B cell (primary cell): ENCODE measurements around the gene RIC3. TPM values are rescaled to one million over a fixed set of nuclear protein-coding genes. Genes with fewer than 3 reads are reported as not detected.

Source experiments
- ATAC-seq: fragments of 200-7000 bp; cut with Tn5 transposase; one replicate; pipeline ENCODE4 v1.10.0; 2021; ENCODE audit warnings: low read depth, mild to moderate bottlenecking, moderate number of reproducible peaks, moderate library complexity
- CTCF ChIA-PET: fragments of 350-600 bp; sonication (Branson Sonifier 250); formaldehyde crosslinking; loops from one replicate; lab custom pipeline; 2021; ENCODE audit warnings: antibody characterized with exemption, inconsistent platforms; lab: Charles Lee
- POLR2A ChIA-PET: fragments of 350-600 bp; sonication (Branson Sonifier 250); formaldehyde crosslinking; loops from one replicate; lab custom pipeline; 2021; ENCODE audit warnings: antibody characterized with exemption; lab: Charles Lee
- DNase-seq: peaks from one replicate; pipeline ENCODE4 v3.0.0; 2013
- H2AFZ ChIP-seq: 2 replicates; pipeline ENCODE4 v1.6.1; 2012; ENCODE audit warnings: mild to moderate bottlenecking, low read depth, low read length; ENCODE audit not compliant: insufficient read depth, poor library complexity, severe bottlenecking
- H3K27ac ChIP-seq, 2 donors: 1 replicate in 1 of 2; 2 replicates in 1 of 2; pipeline ENCODE4 v1.5.1; 2012 to 2013; ENCODE audit warnings: low read length in 2 of 2, mild to moderate bottlenecking in 2 of 2, moderate library complexity in 1 of 2
- H3K27me3 ChIP-seq, 4 experiments: fragments of 200-600 bp in 1 of 4; sonication (generic) in 1 of 4; replicated peaks in 1 of 4; 1 replicate in 2 of 4; 2 replicates in 2 of 4; pipeline versions ENCODE4 v1.6.1 to v1.7.0; 2013 to 2016; ENCODE audit warnings: low read length in 3 of 4, mild to moderate bottlenecking in 2 of 4, mixed read lengths in 1 of 4, moderate library complexity in 1 of 4; ENCODE audit not compliant: insufficient read depth in 4 of 4, control insufficient read depth in 3 of 4; ENCODE audit errors: control extremely low read depth in 1 of 4
- H3K36me3 ChIP-seq, 2 experiments: replicated peaks in 1 of 2; 1 replicate in 1 of 2; 2 replicates in 1 of 2; pipeline versions ENCODE4 v1.6.1 to v1.7.1; 2013; ENCODE audit warnings: low read length in 1 of 2; ENCODE audit not compliant: insufficient read depth in 2 of 2, control insufficient read depth in 1 of 2; ENCODE audit errors: control extremely low read depth in 1 of 2, extremely low read depth in 1 of 2
- H3K4me1 ChIP-seq, 2 donors: fragments of 200-600 bp in 1 of 2; sonication (generic) in 1 of 2; 1 replicate in 1 of 2; 2 replicates in 1 of 2; pipeline versions ENCODE4 v1.5.1 to v1.6.1; 2013 to 2017; ENCODE audit warnings: low read length in 2 of 2; ENCODE audit not compliant: control insufficient read depth in 2 of 2, insufficient read depth in 2 of 2
- H3K4me2 ChIP-seq: replicated peaks from 2 replicates; pipeline ENCODE3; 2012; ENCODE audit warnings: mild to moderate bottlenecking, low read depth, low read length; ENCODE audit not compliant: poor library complexity, severe bottlenecking
- H3K4me3 ChIP-seq, 5 experiments: fragments of 200-600 bp in 1 of 5; sonication (generic) in 1 of 5; 1 replicate in 3 of 5; 2 replicates in 2 of 5; pipeline versions ENCODE4 v1.5.1 to v1.7.0; 2011 to 2016; ENCODE audit warnings: low read length in 4 of 5, mild to moderate bottlenecking in 4 of 5, low read depth in 2 of 5, control low read depth in 1 of 5, moderate library complexity in 1 of 5; ENCODE audit not compliant: insufficient read depth in 1 of 5; ENCODE audit errors: control extremely low read depth in 1 of 5, extremely low read depth in 1 of 5
- H3K79me2 ChIP-seq: fragments of 200-600 bp; sonication (generic); one replicate; pipeline ENCODE4 v1.6.0; 2016; ENCODE audit warnings: low read length; ENCODE audit not compliant: control insufficient read depth, insufficient read depth
- H3K9ac ChIP-seq: fragments of 200-600 bp; sonication (generic); 2 replicates; pipeline ENCODE4 v1.6.1; 2017; ENCODE audit warnings: mild to moderate bottlenecking, low read length, moderate library complexity
- H3K9me3 ChIP-seq, 3 donors: one replicate each; pipeline versions ENCODE4 v1.6.1 to v1.7.1; 2013; ENCODE audit warnings: low read length in 2 of 3; ENCODE audit not compliant: control insufficient read depth in 2 of 3, insufficient read depth in 1 of 3; ENCODE audit errors: control extremely low read depth in 1 of 3
- H4K20me1 ChIP-seq: 2 replicates; pipeline ENCODE4 v1.6.0; 2012; ENCODE audit warnings: mild to moderate bottlenecking, low read length; ENCODE audit not compliant: insufficient read depth, control insufficient read depth, poor library complexity, severe bottlenecking
- H3K27ac Mint-ChIP-seq: one replicate; pipeline ENCODE4 v1.8.0; 2021; ENCODE audit warnings: mixed read lengths
- H3K27me3 Mint-ChIP-seq: one replicate; pipeline ENCODE4 v1.8.0; 2021; ENCODE audit warnings: mixed read lengths
- H3K4me1 Mint-ChIP-seq: one replicate; pipeline ENCODE4 v1.8.0; 2021; ENCODE audit warnings: mixed read lengths
- H3K4me3 Mint-ChIP-seq: one replicate; pipeline ENCODE4 v1.8.0; 2021; ENCODE audit warnings: mixed read lengths
- H3K9me3 Mint-ChIP-seq: one replicate; pipeline ENCODE4 v1.8.0; 2022; ENCODE audit warnings: mixed read lengths; ENCODE audit not compliant: insufficient read depth
- CTCF ChIP-seq: fragments of 200-600 bp; IDR thresholded peaks from one replicate; pipeline ENCODE4 v1.8.0; 2022; ENCODE audit warnings: antibody characterized with exemption, mild to moderate bottlenecking
- EZH2 ChIP-seq: IDR thresholded peaks from 2 replicates; pipeline ENCODE4 v1.6.1; 2012; ENCODE audit warnings: borderline replicate concordance, low read depth, mild to moderate bottlenecking, moderate library complexity, low read length; ENCODE audit not compliant: insufficient read depth, poor library complexity, severe bottlenecking
- WGBS: methylation state at CpG from one replicate; pipeline ENCODE4 v1.1.5; 2013; ENCODE audit warnings: missing lambda C conversion rate; ENCODE audit not compliant: insufficient coverage; 5-methylcytosine and 5-hydroxymethylcytosine counted together
- intact Hi-C: fragments of 100-400 bp; cut with micrococcal nuclease; formaldehyde crosslinking; loops from one replicate; pipeline ENCODE4 v1.10.0; 2022
- polyA plus RNA-seq: library from polyadenylated mRNA; depleted of rRNA; stranded (reverse); fragments of >200 nt; gene quantifications from 2 replicates; pipeline ENCODE4 v1.2.3, GENCODE V29; 2012
- total RNA-seq, 2 donors: library from RNA; stranded (reverse); fragments of 120-200 nt in 1 of 2; gene quantifications; 1 replicate in 1 of 2; 2 replicates in 1 of 2; pipeline versions ENCODE4 v1.2.3 to v1.2.4, GENCODE V29; 2013 to 2022

Gene RIC3
- total and polyA plus RNA-seq, 2 donors (not counting 1 experiment from before 2014, with no cell fraction given): 62.4 to 74.6 TPM

GRCh38 chr11:8102296-8102915 is 66.4 kb downstream of the RIC3 start:
- no peak overlapping the region for H3K27ac ChIP-seq
- Mint-ChIP-seq H3K9me3 (no peaks in the 10 kb centered on the region), H3K27me3 (no peaks in the 10 kb centered on the region), H3K27ac (no peak overlapping the region), H3K4me1 (no peaks in the 10 kb centered on the region), H3K4me3 (no peak overlapping the region)
- H3K9ac ChIP-seq: no peak overlapping the region
- H3K4me2 ChIP-seq: no peak overlapping the region
- TF ChIP-seq CTCF (no peak), EZH2 (no peak)
- DNase-seq: no peak
- no peaks in the 10 kb centered on the region for H3K79me2 ChIP-seq
- no peak for ATAC-seq
- no peak overlapping the region for H2AFZ ChIP-seq
- no peaks in the 10 kb centered on the region for H3K9me3 ChIP-seq
- no peaks in the 10 kb centered on the region for H3K4me1 ChIP-seq
- CTCF ChIA-PET: interaction anchor here (0.6 to 2.1 kb wide), 2 partner anchors 69 to 99 kb away, joined by 3 to 9 read pairs; no protein-coding TSS in a partner anchor
- no peak overlapping the region for H3K4me3 ChIP-seq
- POLR2A ChIA-PET: no interaction called here
- H3K36me3 ChIP-seq: peaks cover 0 to 26% of the 10 kb centered on the region in 2 experiments
- no peaks in the 10 kb centered on the region for H4K20me1 ChIP-seq
- no peaks in the 10 kb centered on the region for H3K27me3 ChIP-seq
- intact Hi-C loops: no loop called here

DNA sequence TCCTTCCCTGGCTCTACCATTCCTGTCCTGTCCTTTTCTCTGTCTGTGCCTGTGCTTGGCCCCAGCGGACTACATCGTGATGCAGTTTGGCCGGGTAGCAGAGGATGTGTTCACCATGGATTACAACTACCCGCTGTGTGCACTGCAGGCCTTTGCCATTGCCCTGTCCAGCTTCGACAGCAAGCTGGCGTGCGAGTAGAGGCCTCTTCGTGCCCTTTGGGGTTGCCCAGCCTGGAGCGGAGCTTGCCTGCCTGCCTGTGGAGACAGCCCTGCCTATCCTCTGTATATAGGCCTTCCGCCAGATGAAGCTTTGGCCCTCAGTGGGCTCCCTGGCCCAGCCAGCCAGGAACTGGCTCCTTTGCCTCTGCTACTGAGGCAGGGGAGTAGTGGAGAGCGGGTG is 67.4 kb downstream of the RIC3 start:
- TF ChIP-seq CTCF (no peak), EZH2 (no peak)
- H3K4me3 Mint-ChIP-seq: no peak overlapping the region
- no peak overlapping the region for H3K9ac ChIP-seq
- H3K4me1 Mint-ChIP-seq: no peaks in the 10 kb centered on the region
- H3K36me3 ChIP-seq: peaks cover 0 to 17% of the 10 kb centered on the region in 2 experiments
- no peaks in the 10 kb centered on the region for H3K79me2 ChIP-seq
- 95% methylated on average over 10 of the region's 11 CpGs for WGBS
- H4K20me1 ChIP-seq: no peaks in the 10 kb centered on the region
- no peak for ATAC-seq
- H3K27me3 Mint-ChIP-seq: no peaks in the 10 kb centered on the region
- H3K27ac Mint-ChIP-seq: no peak overlapping the region
- no peak overlapping the region for H2AFZ ChIP-seq
- ChIA-PET POLR2A (no interaction called here), CTCF (interaction anchor here (1.2 to 3.7 kb wide), 3 partner anchors 9 to 13 kb away, joined by 4 to 41 read pairs (median 35); no protein-coding TSS in a partner anchor)
- no peak for DNase-seq
- H3K4me2 ChIP-seq: no peak overlapping the region
- H3K4me1 ChIP-seq: no peaks in the 10 kb centered on the region
- H3K4me3 ChIP-seq: no peak overlapping the region
- intact Hi-C loops: no loop called here
- H3K9me3 Mint-ChIP-seq: no peaks in the 10 kb centered on the region
- H3K27me3 ChIP-seq: no peaks in the 10 kb centered on the region
- no peaks in the 10 kb centered on the region for H3K9me3 ChIP-seq
- no peak overlapping the region for H3K27ac ChIP-seq
